Stomach (tissue), 4 donors: ENCODE measurements around the gene IPO4.

ENCODE experiments used
- EP300 ChIP-seq: sonication (generic); formaldehyde crosslinking; IDR thresholded peaks from one replicate; pipeline ENCODE4 v1.6.1; 2017; ENCODE audit warnings: antibody characterized with exemption
- TF ChIP-seq, protein P1 (sequence below), 7 experiments: fragments of 450-650 bp in 4 of 7; fragments of 200-600 bp in 3 of 7; sonication (generic) in 3 of 7; IDR thresholded peaks; one replicate each; pipeline ENCODE4 v1.5.1; 2016 to 2019; ENCODE audit warnings: antibody characterized with exemption in 7 of 7, control low read depth in 2 of 7, mild to moderate bottlenecking in 1 of 7

DNA sequence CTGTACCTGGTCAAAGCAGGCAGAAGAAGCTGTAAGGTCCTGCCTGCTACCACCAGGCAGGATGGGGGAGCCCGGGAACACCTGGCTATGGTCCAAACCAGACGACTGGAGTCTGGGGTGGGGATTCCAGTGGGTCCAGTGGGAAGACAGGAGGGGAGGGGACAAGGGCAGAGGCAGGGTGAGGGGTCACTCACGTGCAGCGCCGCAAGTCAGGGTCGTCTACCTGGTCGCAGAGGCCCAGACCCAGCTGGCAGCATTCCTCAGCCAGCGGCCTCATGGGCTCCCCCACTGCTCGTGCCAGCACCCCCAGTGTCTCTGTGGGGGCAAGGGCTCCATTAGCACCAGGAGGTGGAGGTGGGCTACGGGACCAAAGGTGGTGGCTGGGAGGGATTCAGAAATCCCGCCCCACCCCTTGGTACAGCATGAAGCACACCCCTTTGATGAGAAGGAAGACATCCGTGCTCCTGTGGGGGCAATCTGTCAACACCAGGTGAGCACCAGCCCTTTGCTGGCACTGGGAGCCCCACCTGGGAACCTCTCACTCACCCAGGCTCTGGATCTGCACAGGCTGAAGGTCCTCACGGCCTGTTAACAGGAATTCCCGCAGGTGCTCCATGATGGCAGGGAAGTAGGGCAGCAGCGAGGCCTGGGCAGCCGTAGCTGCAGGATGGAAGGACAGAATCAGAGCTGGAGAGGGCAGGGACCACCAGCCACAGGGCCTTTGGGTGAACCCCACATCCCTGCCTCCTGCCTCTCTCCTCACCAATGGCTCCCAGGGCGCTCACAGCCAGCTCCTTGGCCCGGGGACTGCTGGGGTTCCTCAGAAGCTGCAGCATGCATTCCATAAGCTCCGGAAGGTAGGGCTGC, 4.3 kb downstream of the IPO4 start:
- TF ChIP-seq, protein P1, sequence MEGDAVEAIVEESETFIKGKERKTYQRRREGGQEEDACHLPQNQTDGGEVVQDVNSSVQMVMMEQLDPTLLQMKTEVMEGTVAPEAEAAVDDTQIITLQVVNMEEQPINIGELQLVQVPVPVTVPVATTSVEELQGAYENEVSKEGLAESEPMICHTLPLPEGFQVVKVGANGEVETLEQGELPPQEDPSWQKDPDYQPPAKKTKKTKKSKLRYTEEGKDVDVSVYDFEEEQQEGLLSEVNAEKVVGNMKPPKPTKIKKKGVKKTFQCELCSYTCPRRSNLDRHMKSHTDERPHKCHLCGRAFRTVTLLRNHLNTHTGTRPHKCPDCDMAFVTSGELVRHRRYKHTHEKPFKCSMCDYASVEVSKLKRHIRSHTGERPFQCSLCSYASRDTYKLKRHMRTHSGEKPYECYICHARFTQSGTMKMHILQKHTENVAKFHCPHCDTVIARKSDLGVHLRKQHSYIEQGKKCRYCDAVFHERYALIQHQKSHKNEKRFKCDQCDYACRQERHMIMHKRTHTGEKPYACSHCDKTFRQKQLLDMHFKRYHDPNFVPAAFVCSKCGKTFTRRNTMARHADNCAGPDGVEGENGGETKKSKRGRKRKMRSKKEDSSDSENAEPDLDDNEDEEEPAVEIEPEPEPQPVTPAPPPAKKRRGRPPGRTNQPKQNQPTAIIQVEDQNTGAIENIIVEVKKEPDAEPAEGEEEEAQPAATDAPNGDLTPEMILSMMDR (IDR thresholded peaks at IDR 0.05), result no peak
- no peak for TF ChIP-seq EP300
